SK-N-SH (cell line): ENCODE results near the gene LSM5.

Experiments used
- CTCF ChIP-seq: fragments of 200-600 bp; sonication (generic); IDR thresholded peaks from 2 replicates; pipeline ENCODE4 v1.6.1; 2017; ENCODE audit warnings: antibody characterized with exemption, mild to moderate bottlenecking, moderate library complexity
- EP300 ChIP-seq, 2 experiments: IDR thresholded peaks; 2 replicates each; pipeline versions ENCODE4 v1.4.0 to v1.6.1; 2012; ENCODE audit warnings: borderline replicate concordance in 1 of 2, low read depth in 1 of 2, low read length in 1 of 2
- EZH2phosphoT487 ChIP-seq: fragments of 200-600 bp; sonication (generic); IDR thresholded peaks from 2 replicates; pipeline ENCODE4 v1.6.1; 2017; ENCODE audit warnings: low read depth, mixed run types, mild to moderate bottlenecking, antibody characterized with exemption, moderate library complexity, borderline replicate concordance
- POLR2AphosphoS5 ChIP-seq: IDR thresholded peaks from 2 replicates; pipeline ENCODE4 v1.6.1; 2012; ENCODE audit warnings: low read depth, low read length
- SIN3A ChIP-seq: IDR thresholded peaks from 2 replicates; pipeline ENCODE4 v1.6.1; 2012; ENCODE audit warnings: low read depth, mild to moderate bottlenecking, low read length, moderate library complexity, borderline replicate concordance
- TAF1 ChIP-seq: IDR thresholded peaks from 2 replicates; pipeline ENCODE4 v1.6.1; 2012; ENCODE audit warnings: low read depth, mild to moderate bottlenecking, low read length, moderate library complexity, borderline replicate concordance
- TCF12 ChIP-seq: IDR thresholded peaks from 2 replicates; pipeline ENCODE4 v1.4.0; 2012
- USF2 ChIP-seq: fragments of 150-350 bp; IDR thresholded peaks from 2 replicates; pipeline ENCODE4 v1.6.1; 2017; ENCODE audit warnings: antibody characterized with exemption, low read length, low read depth, borderline replicate concordance
- ZBTB33 ChIP-seq: IDR thresholded peaks from 2 replicates; pipeline ENCODE4 v1.4.0; 2012; ENCODE audit warnings: low read depth, borderline replicate concordance

GRCh38 chr7:32516551-32517100, 26.4 kb upstream of the LSM5 start:
- TF ChIP-seq EP300 (IDR thresholded peaks at IDR 0.05; ENCODE audit: borderline replicate concordance in 1 of 2, low read depth in 1 of 2, low read length in 1 of 2): no peak
- TF ChIP-seq TCF12: no peak
- no peak for TF ChIP-seq CTCF
- no peak for TF ChIP-seq POLR2AphosphoS5
- no peak for TF ChIP-seq ZBTB33
- TF ChIP-seq USF2: no peak
- TF ChIP-seq EZH2phosphoT487: no peak
- TF ChIP-seq TAF1: no peak
- TF ChIP-seq SIN3A: no peak
